T-helper 1 cell (primary cell): ENCODE results near the gene STAG2.
A peak's percentile ranks its signal among the peaks of the same experiment; 100 is the strongest.
"Not testable (repeated sequence)": the region's sequence is repeated elsewhere in the genome, so short reads cannot be mapped to it uniquely, and the experiment has no call there.

Source experiments
- DNase-seq, 5 donors: peaks; one replicate each; pipeline ENCODE4 v3.0.0-alpha.2; 2012 to 2020

STAG2 gene

DNA sequence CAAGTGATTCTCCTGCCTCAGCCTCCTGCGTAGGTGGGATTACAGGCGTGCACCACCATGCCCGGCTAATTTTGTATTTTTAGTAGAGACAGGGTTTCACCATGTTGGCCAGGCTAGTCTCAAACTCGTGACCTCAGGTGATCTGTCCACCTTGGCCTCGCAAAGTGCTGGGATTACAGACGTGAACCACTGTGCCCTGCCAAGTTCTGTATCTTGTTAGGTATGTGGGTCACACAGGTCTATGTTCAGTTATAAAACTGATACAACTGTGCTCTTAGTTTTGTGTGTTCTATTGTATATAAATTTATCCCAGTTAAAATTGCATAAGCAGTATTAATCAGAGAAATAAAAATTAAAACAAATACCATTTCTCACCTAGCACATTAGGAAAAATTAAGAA lies 122.9 kb downstream of the STAG2 start:
- DNase-seq: not testable (repeated sequence)

- DNase-seq: no peak
These were observed 123.6 kb downstream of the STAG2 start for GRCh38 chrX:124085063-124085462.

DNA sequence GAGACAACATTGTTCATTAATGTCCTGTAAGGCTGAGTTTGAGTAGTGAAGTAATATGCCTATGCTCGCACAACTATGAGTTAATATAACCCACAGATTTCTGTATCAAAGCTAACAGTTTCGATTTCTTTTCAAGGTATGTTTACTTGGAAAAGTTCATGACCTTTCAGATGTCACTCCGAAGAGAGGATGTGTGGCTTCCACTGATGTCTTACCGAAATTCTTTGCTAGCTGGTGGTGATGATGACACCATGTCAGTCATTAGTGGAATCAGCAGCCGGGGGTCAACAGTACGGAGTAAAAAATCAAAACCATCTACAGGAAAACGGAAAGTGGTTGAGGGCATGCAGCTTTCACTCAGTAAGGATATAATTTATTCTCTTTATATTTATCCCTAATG lies 124.9 kb downstream of the STAG2 start:
- peak in 3 of 5 donors; percentile 5 to 72 (median 19) for DNase-seq

DNA sequence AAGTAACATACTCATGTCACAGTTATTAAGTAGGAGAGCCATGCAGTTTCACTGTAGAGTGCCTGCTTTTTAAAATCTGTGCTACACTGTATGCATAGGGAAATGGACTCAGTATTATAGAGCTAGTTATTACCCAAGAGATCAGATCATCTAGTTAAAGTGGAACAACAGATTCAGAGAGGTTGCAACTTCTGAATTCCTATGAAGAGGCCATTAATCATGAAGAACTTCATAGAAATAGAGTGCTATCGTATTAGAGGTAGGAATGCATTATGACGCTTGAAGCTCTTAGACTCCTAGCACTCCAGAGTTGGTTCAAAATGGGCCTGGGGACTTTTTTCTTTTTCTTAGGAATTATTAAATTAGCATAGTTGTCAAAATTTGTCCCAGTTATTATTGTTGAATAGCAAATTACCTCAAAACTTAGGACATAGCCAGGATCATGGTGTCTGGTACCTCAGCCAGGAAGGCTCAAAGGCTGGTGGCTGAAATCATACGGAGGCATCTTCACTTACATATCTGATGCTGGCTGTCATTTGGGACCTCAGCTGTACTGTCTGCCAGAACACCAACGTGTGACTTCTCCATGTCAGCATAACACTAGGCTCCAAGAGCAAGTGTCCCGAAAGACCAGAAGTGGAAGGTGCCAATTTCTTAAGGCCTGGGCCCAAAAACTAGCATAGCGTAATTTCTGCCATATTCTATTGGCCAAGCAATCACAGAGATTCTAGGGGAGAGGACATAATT lies 125.7 kb downstream of the STAG2 start:
- DNase-seq: no peak

GRCh38 chrX:124093222-124093621 lies 131.7 kb downstream of the STAG2 start:
- DNase-seq: no peak

GRCh38 chrX:124097116-124097515 lies 135.6 kb downstream of the STAG2 start:
- DNase-seq: no peak

- peak in 1 of 5 donors; percentile 24 for DNase-seq
These were observed 136.6 kb downstream of the STAG2 start for GRCh38 chrX:124098089-124098488.

GRCh38 chrX:124103966-124104365 lies 142.5 kb downstream of the STAG2 start:
- no peak for DNase-seq

- DNase-seq: not testable (repeated sequence)
These were observed 143.0 kb downstream of the STAG2 start for GRCh38 chrX:124104512-124104911.

- no peak for DNase-seq
These were observed 152.4 kb downstream of the STAG2 start for GRCh38 chrX:124113621-124114600.

DNA sequence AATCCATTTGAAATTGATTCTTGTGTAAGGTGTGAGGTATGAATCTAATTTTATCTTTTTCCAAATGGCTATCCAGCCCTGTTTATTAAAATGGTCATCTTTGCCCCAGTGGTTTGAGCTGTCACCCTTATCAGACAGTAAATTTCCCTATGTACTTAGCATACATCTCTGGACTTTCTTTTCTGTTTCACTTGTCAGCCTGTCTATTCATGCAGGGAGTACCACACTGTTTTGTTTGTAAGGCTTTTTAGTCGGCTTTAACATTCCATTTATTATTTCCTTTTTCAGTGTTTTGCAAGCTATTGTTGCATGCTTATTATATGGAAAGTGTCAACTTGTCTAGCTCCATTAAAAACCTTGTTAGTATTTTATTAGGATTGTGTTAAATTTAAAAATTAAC lies 155.8 kb downstream of the STAG2 start:
- no peak for DNase-seq

GRCh38 chrX:124125471-124125870 lies 164.0 kb downstream of the STAG2 start:
- no peak for DNase-seq

DNA sequence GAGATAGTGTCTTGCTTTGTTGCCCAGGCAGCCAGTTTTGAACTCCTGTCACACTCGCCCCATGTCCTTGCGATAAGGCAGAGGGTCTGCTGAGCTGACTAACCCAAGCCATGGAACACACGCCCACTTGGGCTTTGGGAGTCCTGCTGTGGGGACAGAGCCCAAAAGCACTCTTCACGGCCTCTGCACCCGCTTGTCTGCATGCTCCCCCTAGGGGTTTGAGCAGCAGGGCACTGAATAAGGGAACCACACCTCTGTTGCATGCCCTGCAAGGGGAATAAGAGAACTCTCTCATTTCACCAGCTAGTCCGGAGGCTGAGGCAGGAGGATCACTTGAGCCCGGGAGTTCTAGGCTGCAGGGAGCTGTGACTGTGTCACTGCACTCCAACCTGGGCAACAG lies 166.0 kb downstream of the STAG2 start:
- no peak for DNase-seq

DNA sequence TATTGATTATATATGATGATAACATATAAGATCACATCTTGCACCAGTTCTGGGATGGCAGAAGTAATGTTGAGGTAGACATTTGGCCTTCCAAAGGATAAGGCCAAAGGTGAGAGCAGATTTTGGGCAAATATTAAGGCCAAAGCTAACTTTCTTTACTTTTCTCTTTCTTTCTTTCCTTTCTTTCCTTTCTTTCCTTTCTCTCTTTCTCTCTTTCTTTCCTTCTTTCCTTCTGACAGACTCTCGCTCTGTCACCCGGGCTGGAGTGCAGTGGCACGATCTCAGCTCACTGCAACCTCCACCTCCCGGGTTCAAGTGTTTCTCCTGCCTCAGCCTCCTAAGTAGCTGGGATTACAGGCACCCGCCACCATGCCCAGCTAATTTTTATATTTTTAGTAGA lies 170.9 kb downstream of the STAG2 start:
- not testable (repeated sequence) for DNase-seq

GRCh38 chrX:124145749-124146148 lies 184.2 kb downstream of the STAG2 start:
- DNase-seq: no peak

DNA sequence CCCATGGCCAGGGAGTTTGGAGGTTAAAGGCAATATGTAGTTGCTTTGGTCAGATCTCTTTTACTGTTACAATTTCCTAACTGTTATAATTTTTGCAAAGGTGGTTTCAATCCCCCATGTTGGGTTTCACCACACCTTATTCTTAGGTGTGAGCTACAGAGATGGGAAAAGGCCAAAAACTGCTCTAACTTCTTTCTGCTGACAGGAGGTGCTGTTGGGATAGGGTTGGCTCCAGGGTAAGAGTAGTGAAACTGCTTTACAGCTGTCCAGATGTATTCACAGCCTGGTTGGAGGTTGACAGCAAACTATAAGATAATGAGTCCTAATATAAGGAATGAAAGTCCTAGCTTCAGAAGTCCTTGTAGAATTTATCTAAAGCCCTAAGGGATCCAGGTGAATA lies 189.7 kb downstream of the STAG2 start:
- no peak for DNase-seq
